ENCODE measurements around the gene CT47C1. TPM values are rescaled to one million over a fixed set of nuclear protein-coding genes. Genes with fewer than 3 reads are reported as not detected.

The CT47C1 gene
- not detected in 2 replicates for polyA plus RNA-seq

GRCh38 chrX:119072744-119073143 is at the start of gene CT47C1:
Gene CT47C1, plus strand, starts transcription at chrX:119072993. Its CDS starts 233 bp downstream, at chrX:119073226.

Other genes starting within 250 kb of the CT47C1 start
- 0.59 and 1.1 TPM in 2 replicates for gene ZCCHC12, start 249.2 kb upstream of the CT47C1 start, polyA plus RNA-seq
- gene LONRF3, start 98.4 kb upstream of the CT47C1 start, polyA plus RNA-seq, result 0.99 and 1.3 TPM in 2 replicates
- not detected in 2 replicates for gene KIAA1210, start 54.8 kb downstream of the CT47C1 start, polyA plus RNA-seq
- 117 and 152 TPM in 2 replicates for gene PGRMC1, start 163.3 kb downstream of the CT47C1 start, polyA plus RNA-seq